K562 (cell line): Measurements from ENCODE around the gene AJM1. TPM values are rescaled to one million over a fixed set of nuclear protein-coding genes. Genes with fewer than 3 reads are reported as not detected.
A peak's percentile ranks its signal among the peaks of the same experiment; 100 is the strongest.

Experiments
- ATAC-seq: fragments of 200-7000 bp; cut with Tn5 transposase; 3 replicates; pipeline ENCODE4 v1.9.1; 2020; ENCODE audit warnings: moderate library complexity
- BruUV-seq: library from RNA; stranded (reverse); fragments of 400-500 nt; replicated peaks from 2 replicates; lab custom pipeline; 2021; lab: Mats Ljungman, UMichigan
- CTCF ChIA-PET: fragments of 300-600 bp; formaldehyde crosslinking; extraction: SDS; loops from one replicate; lab custom pipeline; 2021; ENCODE audit warnings: low intra/inter-chr PET ratio; lab: Yijun Ruan, JAX
- POLR2A ChIA-PET: fragments of 300-600, 350-650 bp; sonication (Branson Sonifier 250); formaldehyde crosslinking; extraction: SDS; loops from one replicate; lab custom pipeline; 2021; ENCODE audit warnings: antibody characterized with exemption, inconsistent platforms; lab: Yijun Ruan, JAX
- DNase-seq, 4 experiments: peaks; one replicate each; pipeline versions ENCODE4 v3.0.0 to v3.0.0-alpha.2; 2011 to 2018; ENCODE audit warnings: low spot score in 3 of 4, mixed read lengths in 3 of 4; ENCODE audit errors: extremely low read depth in 1 of 4
- FAIRE-seq: peaks from 2 replicates; lab custom pipeline; 2011; peaks lifted over from hg19 to GRCh38; lab: Jason Lieb, UNC
- H2AFZ ChIP-seq: 2 replicates; pipeline ENCODE4 v1.6.0; 2011; ENCODE audit warnings: low read depth, low read length, control low read depth, inconsistent platforms
- H3K27ac ChIP-seq: fragments of 200-600 bp; 3 replicates; pipeline ENCODE4 v1.8.0; 2011; ENCODE audit warnings: low read depth, mild to moderate bottlenecking, control low read depth, inconsistent platforms, low read length, moderate library complexity, mixed read lengths; ENCODE audit errors: extremely low read depth
- H3K27me3 ChIP-seq, 2 experiments: fragments of 300-600 bp in 1 of 2; 2 replicates in 1 of 2; 3 replicates in 1 of 2; pipeline versions ENCODE4 v1.6.0 to v1.8.0; 2011; ENCODE audit warnings: inconsistent platforms in 2 of 2, low read length in 2 of 2, mild to moderate bottlenecking in 1 of 2, mixed read lengths in 1 of 2, moderate library complexity in 1 of 2; ENCODE audit not compliant: control insufficient read depth in 2 of 2, insufficient read depth in 2 of 2
- H3K36me3 ChIP-seq: fragments of 300-600 bp; 3 replicates; pipeline ENCODE4 v1.8.0; 2011; ENCODE audit warnings: mild to moderate bottlenecking, low read length, inconsistent platforms; ENCODE audit not compliant: control insufficient read depth, insufficient read depth
- H3K4me1 ChIP-seq, 2 experiments: fragments of 200-600 bp in 1 of 2; replicated peaks in 1 of 2; 2 replicates in 1 of 2; 3 replicates in 1 of 2; pipeline versions ENCODE4 v1.5.1 to v1.8.0; 2011; ENCODE audit warnings: inconsistent platforms in 2 of 2, low read length in 2 of 2, mild to moderate bottlenecking in 1 of 2, mixed read lengths in 1 of 2, moderate library complexity in 1 of 2; ENCODE audit not compliant: control insufficient read depth in 2 of 2, insufficient read depth in 2 of 2
- H3K4me2 ChIP-seq: 2 replicates; pipeline ENCODE4 v1.6.1; 2011; ENCODE audit warnings: low read length, control low read depth, inconsistent platforms, mixed read lengths; ENCODE audit not compliant: insufficient read depth
- H3K4me3 ChIP-seq: fragments of 200-600 bp; sonication (generic), shearing (Covaris generic); 2 replicates; pipeline ENCODE4 v1.5.1; 2016; ENCODE audit warnings: control low read depth, inconsistent platforms
- H3K79me2 ChIP-seq: fragments of 200-600 bp; 3 replicates; pipeline ENCODE4 v1.8.0; 2011; ENCODE audit warnings: low read length, inconsistent platforms; ENCODE audit not compliant: control insufficient read depth, insufficient read depth
- H3K9ac ChIP-seq, 2 experiments: 2 replicates each; pipeline versions ENCODE4 v1.6.0 to v1.6.1; 2011; ENCODE audit warnings: low read depth in 2 of 2, low read length in 2 of 2, control low read depth in 1 of 2, inconsistent platforms in 1 of 2, mild to moderate bottlenecking in 1 of 2, mixed read lengths in 1 of 2; ENCODE audit not compliant: insufficient read depth in 1 of 2
- H3K9me1 ChIP-seq: one replicate; pipeline ENCODE4 v1.6.0; 2011; ENCODE audit warnings: inconsistent platforms, mild to moderate bottlenecking, low read length, moderate library complexity; ENCODE audit not compliant: control insufficient read depth, insufficient read depth
- H3K9me3 ChIP-seq: replicated peaks from 2 replicates; pipeline ENCODE4 v1.5.1; 2011; ENCODE audit warnings: low read depth, low read length, inconsistent platforms; ENCODE audit not compliant: control insufficient read depth, insufficient read depth
- H4K20me1 ChIP-seq: replicated peaks from 2 replicates; pipeline ENCODE4 v1.6.1; 2011; ENCODE audit warnings: low read length, inconsistent platforms, mixed read lengths; ENCODE audit not compliant: control insufficient read depth, insufficient read depth
- ARID1B ChIP-seq: fragments of 450-650 bp; IDR thresholded peaks from 2 replicates; pipeline ENCODE4 v1.6.1; 2016; ENCODE audit warnings: antibody characterized with exemption, mild to moderate bottlenecking, inconsistent platforms
- FOXK1 ChIP-seq: sonication (generic); formaldehyde crosslinking; IDR thresholded peaks from 2 replicates; pipeline ENCODE4 v1.8.0; 2022; ENCODE audit warnings: missing genetic modification reagents, mild to moderate bottlenecking, borderline replicate concordance
- MTA1 ChIP-seq: fragments of 450-650 bp; IDR thresholded peaks from 2 replicates; pipeline ENCODE4 v1.6.1; 2017; ENCODE audit warnings: borderline replicate concordance
- NCOR1 ChIP-seq: fragments of 450-650 bp; IDR thresholded peaks from 2 replicates; pipeline ENCODE4 v1.6.1; 2016; ENCODE audit warnings: mild to moderate bottlenecking, moderate library complexity
- POU5F1 ChIP-seq: fragments of 150-350 bp; IDR thresholded peaks from 2 replicates; pipeline ENCODE4 v1.6.1; 2014; ENCODE audit warnings: borderline replicate concordance, low read length, low read depth, mild to moderate bottlenecking; ENCODE audit not compliant: partially characterized antibody
- TCF7 ChIP-seq: sonication (generic); IDR thresholded peaks from 2 replicates; pipeline ENCODE4 v1.6.1; 2016; ENCODE audit warnings: antibody characterized with exemption, borderline replicate concordance
- U2AF2 ChIP-seq: fragments of 200-400 bp; formaldehyde crosslinking; optimal IDR thresholded peaks from 2 replicates; pipeline ENCODE3; 2017; ENCODE audit warnings: low read depth, mild to moderate bottlenecking, low read length
- ZNF431 ChIP-seq: sonication (generic); formaldehyde crosslinking; IDR thresholded peaks from 2 replicates; pipeline ENCODE4 v1.8.0; 2022; ENCODE audit warnings: mild to moderate bottlenecking, missing genetic modification reagents
- WGBS: fragments of 100-300 bp; shearing (Covaris generic); methylation state at CpG from one replicate; pipeline ENCODE4 v1.1.6; 2016; ENCODE audit warnings: low coverage, mixed read lengths; ENCODE audit not compliant: insufficient coverage; ENCODE audit errors: missing lambda C conversion rate; 5-methylcytosine and 5-hydroxymethylcytosine counted together
- in situ Hi-C: fragments of 300-500 bp; cut with MboI; formaldehyde crosslinking; loops from 4 replicates; pipeline ENCODE4 v1.15.0; 2018; ENCODE audit warnings: inconsistent platforms, mixed read lengths
- intact Hi-C: fragments of 100-400 bp; cut with micrococcal nuclease; formaldehyde crosslinking; loops from 2 replicates; pipeline ENCODE4 v1.14.2; 2022
- polyA plus RNA-seq, 8 experiments: library from polyadenylated mRNA; depleted of rRNA in 4 of 8; stranded (reverse) in 5 of 8; unstranded in 3 of 8; fragments of >200 nt; fragmentation: Nextera tagmentation in 2 of 8; fragmentation: Illumina TruSeq in 1 of 8; extraction: Ambion mirVana in 2 of 8; extraction: Trizol in 1 of 8; gene quantifications; 2 replicates each; pipeline versions ENCODE4 v1.2.1 to v1.2.3, GENCODE V29; 2011 to 2014; ENCODE audit warnings: inconsistent platforms in 1 of 8, missing spikeins in 1 of 8
- total RNA-seq, 7 experiments: library from RNA; depleted of rRNA in 6 of 7; stranded (reverse); fragments of >200 nt in 6 of 7; fragmentation: Illumina TruSeq in 2 of 7; extraction: Trizol in 2 of 7; gene quantifications; 2 replicates each; pipeline versions ENCODE4 v1.2.1 to v1.2.3, GENCODE V29; 2011 to 2021; ENCODE audit warnings: low replicate concordance in 1 of 7
- TF ChIP-seq, protein P1 (sequence below): fragments of 250-450 bp; sonication (Bioruptor Pico); IDR thresholded peaks from 2 replicates; pipeline ENCODE4 v1.4.0; 2020; ENCODE audit warnings: borderline replicate concordance
- TF ChIP-seq, protein P2 (sequence below): fragments of 250-450 bp; sonication (Bioruptor Pico); IDR thresholded peaks from 2 replicates; pipeline ENCODE4 v1.4.0; 2020; ENCODE audit warnings: mild to moderate bottlenecking, moderate library complexity
- TF ChIP-seq, protein P3 (sequence below), 2 experiments: IDR thresholded peaks in 1 of 2; conservative IDR thresholded peaks in 1 of 2; 2 replicates each; pipeline ENCODE4 v1.6.1; 2016; ENCODE audit warnings: low read depth in 2 of 2, mild to moderate bottlenecking in 1 of 2, missing compliant biosample characterization in 1 of 2, missing genetic modification characterization in 1 of 2, moderate library complexity in 1 of 2

Gene AJM1
- total and polyA plus RNA-seq, 9 of the 15 experiments (the other 6 are each of a cell fraction or from before 2014, with no cell fraction given), result 0.01 to 3.7 (median 0.65) TPM; not detected in 1

DNA sequence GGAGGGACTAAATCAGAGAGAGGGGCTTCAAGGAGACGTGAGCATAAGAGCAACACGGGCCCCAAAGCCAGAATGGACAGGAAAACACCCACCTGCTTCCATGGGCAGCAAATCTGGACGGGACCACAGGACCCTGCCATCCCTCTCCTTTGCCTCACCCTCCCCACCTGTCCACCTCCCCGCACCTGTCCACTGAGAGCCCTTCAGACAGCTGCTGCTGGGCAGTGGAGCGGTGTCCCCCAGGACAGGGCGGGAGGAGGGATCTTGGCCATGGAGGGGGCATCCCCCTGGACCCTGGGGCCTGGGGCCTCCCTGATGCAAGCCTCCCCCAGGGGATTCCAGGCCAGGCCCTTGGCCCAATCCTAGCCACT is 43.6 kb upstream of the AJM1 start:
- Histone ChIP-seq H3K36me3 (peaks cover 2% of the 10 kb centered on the region; the same call in 1 of the 3 replicates), H3K27me3 (no peaks in the 10 kb centered on the region), H3K9me1 (peaks cover under 1% of the 10 kb centered on the region), H4K20me1 (no peaks in the 10 kb centered on the region), H3K4me3 (no peak overlapping the region), H2AFZ (no peak overlapping the region)
- FAIRE-seq, result no peak
- intact Hi-C loops (no loop called here), in situ Hi-C loops (loop anchor here (25.0 kb wide), 1 partner anchor 439 kb away; the partner anchor contains the start of genes CYSRT1, RNF224, SLC34A3 and TUBB4B)
- CTCF ChIA-PET, result no interaction called here
- POLR2A ChIA-PET, result no interaction called here
- no TSS peak for BruUV-seq
- ATAC-seq, result no peak
- TF ChIP-seq, protein P1, sequence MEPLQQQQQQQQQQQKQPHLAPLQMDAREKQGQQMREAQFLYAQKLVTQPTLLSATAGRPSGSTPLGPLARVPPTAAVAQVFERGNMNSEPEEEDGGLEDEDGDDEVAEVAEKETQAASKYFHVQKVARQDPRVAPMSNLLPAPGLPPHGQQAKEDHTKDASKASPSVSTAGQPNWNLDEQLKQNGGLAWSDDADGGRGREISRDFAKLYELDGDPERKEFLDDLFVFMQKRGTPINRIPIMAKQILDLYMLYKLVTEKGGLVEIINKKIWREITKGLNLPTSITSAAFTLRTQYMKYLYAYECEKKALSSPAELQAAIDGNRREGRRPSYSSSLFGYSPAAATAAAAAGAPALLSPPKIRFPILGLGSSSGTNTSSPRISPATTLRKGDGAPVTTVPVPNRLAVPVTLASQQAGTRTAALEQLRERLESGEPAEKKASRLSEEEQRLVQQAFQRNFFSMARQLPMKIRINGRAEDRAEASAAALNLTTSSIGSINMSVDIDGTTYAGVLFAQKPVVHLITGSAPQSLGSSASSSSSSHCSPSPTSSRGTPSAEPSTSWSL (CRISPR knock-in tag), result no peak
- no peak for TF ChIP-seq MTA1
- no peak for TF ChIP-seq U2AF2
- no peak for TF ChIP-seq ARID1B
- TF ChIP-seq, protein P2, sequence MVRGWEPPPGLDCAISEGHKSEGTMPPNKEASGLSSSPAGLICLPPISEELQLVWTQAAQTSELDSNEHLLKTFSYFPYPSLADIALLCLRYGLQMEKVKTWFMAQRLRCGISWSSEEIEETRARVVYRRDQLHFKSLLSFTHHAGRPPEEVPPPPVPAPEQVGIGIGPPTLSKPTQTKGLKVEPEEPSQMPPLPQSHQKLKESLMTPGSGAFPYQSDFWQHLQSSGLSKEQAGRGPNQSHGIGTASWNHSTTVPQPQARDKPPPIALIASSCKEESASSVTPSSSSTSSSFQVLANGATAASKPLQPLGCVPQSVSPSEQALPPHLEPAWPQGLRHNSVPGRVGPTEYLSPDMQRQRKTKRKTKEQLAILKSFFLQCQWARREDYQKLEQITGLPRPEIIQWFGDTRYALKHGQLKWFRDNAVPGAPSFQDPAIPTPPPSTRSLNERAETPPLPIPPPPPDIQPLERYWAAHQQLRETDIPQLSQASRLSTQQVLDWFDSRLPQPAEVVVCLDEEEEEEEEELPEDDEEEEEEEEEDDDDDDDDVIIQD (CRISPR knock-in tag), result no peak
- TF ChIP-seq, protein P3, sequence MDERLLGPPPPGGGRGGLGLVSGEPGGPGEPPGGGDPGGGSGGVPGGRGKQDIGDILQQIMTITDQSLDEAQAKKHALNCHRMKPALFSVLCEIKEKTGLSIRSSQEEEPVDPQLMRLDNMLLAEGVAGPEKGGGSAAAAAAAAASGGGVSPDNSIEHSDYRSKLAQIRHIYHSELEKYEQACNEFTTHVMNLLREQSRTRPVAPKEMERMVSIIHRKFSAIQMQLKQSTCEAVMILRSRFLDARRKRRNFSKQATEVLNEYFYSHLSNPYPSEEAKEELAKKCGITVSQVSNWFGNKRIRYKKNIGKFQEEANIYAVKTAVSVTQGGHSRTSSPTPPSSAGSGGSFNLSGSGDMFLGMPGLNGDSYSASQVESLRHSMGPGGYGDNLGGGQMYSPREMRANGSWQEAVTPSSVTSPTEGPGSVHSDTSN (CRISPR knock-in tag; IDR thresholded peaks at IDR 0.05; ENCODE audit: low read depth), result no peak
- TF ChIP-seq, protein P3 (tag; conservative IDR thresholded peaks at IDR 0.05; ENCODE audit: low read depth), result no peak
- no peak for TF ChIP-seq POU5F1
- no peak for TF ChIP-seq ZNF431
- no peak for TF ChIP-seq FOXK1
- TF ChIP-seq NCOR1, result no peak
- TF ChIP-seq TCF7, result no peak
- TF ChIP-seq, all 486 proteins: peak for 0
- H3K4me1 ChIP-seq, result peaks cover 41 to 71% of the 10 kb centered on the region in 2 experiments; a peak in 4 of 5 replicates
- H3K9me3 ChIP-seq, result no peaks in the 10 kb centered on the region
- H3K27ac ChIP-seq, result no peak overlapping the region
- peak overlapping the region in 1 of 2 experiments; percentile 76; a peak in 1 of 4 replicates for H3K9ac ChIP-seq
- 90% methylated on average over 6 of the region's 6 CpGs for WGBS
- no peak overlapping the region for H3K4me2 ChIP-seq
- no peaks in the 10 kb centered on the region for H3K79me2 ChIP-seq
- DNase-seq, result no peak
